Measurements from ENCODE around the gene HOXB9. TPM values are rescaled to one million over a fixed set of nuclear protein-coding genes. Genes with fewer than 3 reads are reported as not detected.

Gene HOXB9
- total and polyA plus RNA-seq, 3 donors from 2014 or later, result 0.31 to 0.94 (median 0.76) TPM

DNA sequence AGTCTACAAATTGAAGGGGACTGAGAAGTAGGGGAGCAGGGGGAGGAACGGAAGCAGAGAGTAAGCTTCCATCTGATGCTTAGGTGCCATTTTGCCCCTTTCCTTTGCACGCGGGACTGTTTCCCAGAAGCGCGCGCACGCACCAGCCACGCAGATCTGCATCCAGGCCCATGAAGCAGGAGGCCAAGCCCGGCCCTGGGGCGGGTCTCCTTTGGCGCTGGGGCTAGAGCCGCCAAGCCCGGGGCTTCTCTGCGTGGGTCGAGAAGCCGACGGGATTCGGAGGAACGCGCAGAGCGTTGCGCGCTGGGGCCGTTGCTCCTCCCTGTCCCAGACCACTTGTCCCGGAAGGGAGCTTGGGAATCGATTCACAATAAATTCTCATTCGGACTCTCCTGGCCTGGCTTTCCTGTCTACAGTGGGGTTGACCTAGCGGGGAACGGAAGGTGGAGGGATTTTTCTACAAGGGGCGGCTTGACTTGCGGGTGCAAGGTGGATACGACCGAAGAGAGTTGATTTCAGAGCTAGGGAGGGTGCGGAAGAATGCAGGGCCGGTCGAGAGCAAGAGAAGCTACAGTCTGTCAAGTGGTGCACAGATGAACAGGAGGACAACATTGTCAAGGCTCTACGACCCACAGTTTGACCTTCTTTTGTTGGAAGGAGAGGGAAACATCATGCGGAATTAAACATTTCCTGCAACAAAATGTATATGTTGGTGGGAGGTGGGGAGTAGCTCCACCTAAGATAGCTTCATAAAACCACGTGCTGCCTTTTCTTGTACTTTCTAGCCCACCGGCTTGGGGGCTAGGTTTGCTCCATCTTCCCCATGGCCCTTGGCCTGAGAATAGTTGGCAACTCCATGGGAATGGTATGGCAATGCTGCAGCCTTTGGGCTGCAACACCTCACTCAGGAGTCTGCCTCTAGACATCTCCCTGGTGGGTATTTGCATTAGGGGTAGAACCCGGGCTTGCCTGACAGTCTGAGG is 4.5 kb downstream of the HOXB9 start:
- Histone ChIP-seq H3K36me3 (ENCODE audit: low read depth, missing control alignments) (no peaks in the 10 kb centered on the region), H3K9me3 (no peaks in the 10 kb centered on the region), H3K27me3 (peaks cover 6% of the 10 kb centered on the region), H3K4me3 (no peak overlapping the region), H3K27ac (no peak overlapping the region), H3K4me1 (peaks cover 7% of the 10 kb centered on the region)
- WGBS, 2 donors, result 16 to 18% methylated on average over 22 to 28 of the region's 41 CpGs
- TF ChIP-seq, protein P1, sequence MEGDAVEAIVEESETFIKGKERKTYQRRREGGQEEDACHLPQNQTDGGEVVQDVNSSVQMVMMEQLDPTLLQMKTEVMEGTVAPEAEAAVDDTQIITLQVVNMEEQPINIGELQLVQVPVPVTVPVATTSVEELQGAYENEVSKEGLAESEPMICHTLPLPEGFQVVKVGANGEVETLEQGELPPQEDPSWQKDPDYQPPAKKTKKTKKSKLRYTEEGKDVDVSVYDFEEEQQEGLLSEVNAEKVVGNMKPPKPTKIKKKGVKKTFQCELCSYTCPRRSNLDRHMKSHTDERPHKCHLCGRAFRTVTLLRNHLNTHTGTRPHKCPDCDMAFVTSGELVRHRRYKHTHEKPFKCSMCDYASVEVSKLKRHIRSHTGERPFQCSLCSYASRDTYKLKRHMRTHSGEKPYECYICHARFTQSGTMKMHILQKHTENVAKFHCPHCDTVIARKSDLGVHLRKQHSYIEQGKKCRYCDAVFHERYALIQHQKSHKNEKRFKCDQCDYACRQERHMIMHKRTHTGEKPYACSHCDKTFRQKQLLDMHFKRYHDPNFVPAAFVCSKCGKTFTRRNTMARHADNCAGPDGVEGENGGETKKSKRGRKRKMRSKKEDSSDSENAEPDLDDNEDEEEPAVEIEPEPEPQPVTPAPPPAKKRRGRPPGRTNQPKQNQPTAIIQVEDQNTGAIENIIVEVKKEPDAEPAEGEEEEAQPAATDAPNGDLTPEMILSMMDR (IDR thresholded peaks at IDR 0.05), result no peak
- TF ChIP-seq POLR2A (IDR thresholded peaks at IDR 0.05), result no peak
- no peak for DNase-seq
- intact Hi-C loops (cut with DNase I; ENCODE audit: low total_unique reads), result no loop called here

DNA sequence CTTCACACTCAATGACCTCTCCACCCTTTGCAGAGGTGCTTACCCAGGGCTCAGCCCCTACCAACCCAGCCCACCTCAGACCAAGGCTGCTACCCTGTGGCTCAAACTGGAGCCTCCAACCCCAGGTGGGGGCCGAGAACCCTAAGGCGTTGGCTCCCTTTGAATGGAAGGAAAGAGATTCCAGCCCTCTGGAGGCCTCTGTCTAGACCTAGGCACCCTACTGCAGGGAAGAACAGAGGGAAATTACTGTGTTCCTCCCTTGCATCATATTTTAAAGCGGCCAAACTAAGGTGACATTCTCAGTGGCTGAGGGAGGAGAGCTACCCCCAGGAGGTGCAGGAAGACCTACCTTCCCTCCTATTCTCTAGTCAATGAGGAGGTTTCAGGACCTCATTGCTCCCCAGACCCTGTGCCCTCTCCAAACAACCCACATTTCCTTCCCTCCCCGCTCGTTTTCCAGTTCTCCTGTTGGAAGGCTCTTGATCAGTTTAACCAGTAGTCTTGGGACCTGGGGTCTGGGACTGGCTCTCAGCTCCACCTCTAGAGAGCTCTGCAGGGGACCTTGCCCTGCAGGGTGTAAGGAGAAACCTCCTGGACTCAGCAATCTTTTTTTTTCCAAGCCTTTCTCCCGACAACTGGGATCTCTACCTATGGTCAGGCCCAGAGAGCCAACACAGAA is 5.6 kb downstream of the HOXB9 start:
- Histone ChIP-seq H3K27ac (no peak overlapping the region), H3K4me3 (no peak overlapping the region), H3K9me3 (no peaks in the 10 kb centered on the region), H3K36me3 (ENCODE audit: low read depth, missing control alignments) (no peaks in the 10 kb centered on the region), H3K27me3 (peaks cover 9% of the 10 kb centered on the region), H3K4me1 (no peaks in the 10 kb centered on the region)
- TF ChIP-seq POLR2A (IDR thresholded peaks at IDR 0.05), result no peak
- TF ChIP-seq, protein P1 (IDR thresholded peaks at IDR 0.05), result no peak
- WGBS, 2 donors, result 36 to 51% methylated on average over 6 of the region's 6 CpGs
- no peak for DNase-seq
- intact Hi-C loops (cut with DNase I; ENCODE audit: low total_unique reads), result no loop called here

DNA sequence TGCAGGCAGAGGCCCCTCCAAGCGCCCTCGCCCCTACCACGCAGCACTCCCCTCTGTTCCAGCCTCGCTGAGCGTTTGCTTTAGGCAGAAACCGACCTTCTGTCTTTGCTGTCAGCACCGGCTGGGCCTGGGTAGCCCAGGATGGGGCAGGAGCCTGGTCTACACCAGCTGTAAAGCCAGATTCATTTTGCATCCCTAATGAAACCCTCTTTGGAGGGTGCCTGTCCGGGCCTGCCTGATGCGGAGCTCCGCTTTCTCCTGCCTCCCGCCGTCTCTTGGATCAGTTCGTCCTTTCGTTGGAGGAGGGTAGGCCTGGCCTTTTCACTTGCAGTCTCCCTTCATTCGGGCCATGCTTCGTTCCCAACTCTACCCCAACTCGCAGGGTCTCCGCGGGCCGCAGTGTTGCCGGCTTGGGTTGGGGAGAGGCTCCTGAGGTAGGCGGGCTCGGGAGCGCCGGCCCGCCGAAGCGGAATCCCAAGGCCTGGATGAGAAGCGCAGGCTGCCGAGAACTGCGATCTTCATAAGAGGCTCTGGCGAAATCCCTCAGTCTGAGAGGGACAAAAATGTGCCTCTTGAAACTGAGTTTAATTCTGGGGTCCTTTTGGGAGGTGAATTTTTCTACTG is 6.2 kb downstream of the HOXB9 start:
- no peaks in the 10 kb centered on the region for H3K9me3 ChIP-seq
- H3K27me3 ChIP-seq, result peaks cover 9% of the 10 kb centered on the region
- WGBS, 2 donors, result 14 to 20% methylated on average over 25 to 32 of the region's 32 CpGs
- no peak overlapping the region for H3K27ac ChIP-seq
- no peak overlapping the region for H3K4me3 ChIP-seq
- no peak for TF ChIP-seq POLR2A (IDR thresholded peaks at IDR 0.05)
- H3K36me3 ChIP-seq (ENCODE audit: low read depth, missing control alignments), result no peaks in the 10 kb centered on the region
- intact Hi-C loops (cut with DNase I; ENCODE audit: low total_unique reads), result no loop called here
- DNase-seq, result no peak
- H3K4me1 ChIP-seq, result no peaks in the 10 kb centered on the region

DNA sequence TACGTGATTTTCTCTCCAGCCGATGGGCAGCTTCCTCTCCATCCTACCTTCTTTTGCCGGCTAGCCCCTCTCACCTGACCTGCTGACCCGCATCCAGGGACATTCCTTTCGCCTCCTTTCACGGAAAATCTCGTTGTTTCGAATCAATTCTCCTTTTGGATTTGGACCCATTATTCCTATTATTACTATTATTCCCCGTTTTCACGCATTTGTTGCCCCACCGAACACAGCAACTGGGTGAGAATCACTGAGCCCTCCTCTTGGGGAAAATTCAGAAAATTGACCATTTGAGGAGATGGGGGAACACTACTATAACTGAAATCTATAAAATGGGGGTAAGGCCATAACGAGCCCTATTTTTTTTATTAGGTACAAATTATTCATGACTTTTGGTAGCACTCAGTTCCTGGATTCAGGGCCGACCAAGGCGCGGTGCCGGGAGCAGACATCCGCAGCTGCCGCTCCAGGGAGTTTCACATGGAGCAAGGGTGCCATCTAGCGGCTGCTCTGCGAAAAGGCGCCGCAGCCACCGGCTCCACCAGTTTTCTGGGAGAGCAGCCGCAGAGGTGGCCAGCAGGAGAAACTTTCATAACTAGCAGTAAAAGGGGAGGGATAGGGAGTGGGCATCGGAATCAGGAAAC is 7.8 kb downstream of the HOXB9 start:
- Histone ChIP-seq H3K27me3 (peaks cover 9% of the 10 kb centered on the region), H3K4me3 (no peak overlapping the region), H3K9me3 (no peaks in the 10 kb centered on the region), H3K36me3 (ENCODE audit: low read depth, missing control alignments) (no peaks in the 10 kb centered on the region), H3K4me1 (no peaks in the 10 kb centered on the region), H3K27ac (no peak overlapping the region)
- WGBS, 2 donors, result 2 to 5% methylated on average over 25 of the region's 25 CpGs
- peak; percentile 92 for DNase-seq
- TF ChIP-seq, protein P1 (IDR thresholded peaks at IDR 0.05), result peak; percentile 93 to 96 (median 93)
- TF ChIP-seq POLR2A (IDR thresholded peaks at IDR 0.05), result no peak
- intact Hi-C loops (cut with DNase I; ENCODE audit: low total_unique reads), result no loop called here

Data from testis (tissue), 3 donors.